ENCODE data around the gene PDE4D. TPM values are rescaled to one million over a fixed set of nuclear protein-coding genes. Genes with fewer than 3 reads are reported as not detected.

PDE4D gene
- total RNA-seq, 4 donors from 2014 or later, result 6.0 to 36.2 (median 10.0) TPM

- DNase-seq, result no peak
- Histone ChIP-seq H3K9me3 (no peaks in the 10 kb centered on the region), H3K4me3 (no peak overlapping the region), H3K36me3 (no peaks in the 10 kb centered on the region), H3K27ac (no peak overlapping the region), H3K4me1 (peaks cover 0 to 13% (median 0%) of the 10 kb centered on the region in 3 donors), H3K27me3 (no peaks in the 10 kb centered on the region)
- TF ChIP-seq POLR2A (IDR thresholded peaks at IDR 0.05) (no peak), CTCF (IDR thresholded peaks at IDR 0.05) (no peak)
- WGBS, 2 donors, result 87 to 94% methylated on average over 1 of the region's 1 CpG
- intact Hi-C loops (cut with DNase I), result no loop called here
These were observed 168.1 kb downstream of the PDE4D start for GRCh38 chr5:59725392-59725767.

GRCh38 chr5:59724482-59725391 lies 168.8 kb downstream of the PDE4D start:
- Histone ChIP-seq H3K27me3 (no peaks in the 10 kb centered on the region), H3K9me3 (no peaks in the 10 kb centered on the region), H3K27ac (no peak overlapping the region), H3K4me1 (peaks cover 0 to 13% (median 0%) of the 10 kb centered on the region in 3 donors), H3K4me3 (no peak overlapping the region), H3K36me3 (no peaks in the 10 kb centered on the region)
- TF ChIP-seq POLR2A (IDR thresholded peaks at IDR 0.05) (no peak), CTCF (IDR thresholded peaks at IDR 0.05) (peak; percentile 5 to 70 (median 48))
- intact Hi-C loops (cut with DNase I), result no loop called here
- DNase-seq, result no peak
- 78 to 80% methylated on average over 4 of the region's 4 CpGs for WGBS, 2 donors

GRCh38 chr5:59722874-59723273 lies 170.7 kb downstream of the PDE4D start:
- no peaks in the 10 kb centered on the region for H3K27me3 ChIP-seq
- no peak for DNase-seq
- H3K36me3 ChIP-seq, result no peaks in the 10 kb centered on the region
- intact Hi-C loops (cut with DNase I), result no loop called here
- no peaks in the 10 kb centered on the region for H3K9me3 ChIP-seq
- H3K4me1 ChIP-seq, result peaks cover 0 to 13% (median 0%) of the 10 kb centered on the region in 3 donors
- 43 to 45% methylated on average over 2 of the region's 2 CpGs for WGBS, 2 donors
- H3K27ac ChIP-seq, result peak overlapping the region in 1 of 4 donors; percentile 2
- no peak for TF ChIP-seq CTCF (IDR thresholded peaks at IDR 0.05)
- no peak for TF ChIP-seq POLR2A (IDR thresholded peaks at IDR 0.05)
- H3K4me3 ChIP-seq, result no peak overlapping the region

DNA sequence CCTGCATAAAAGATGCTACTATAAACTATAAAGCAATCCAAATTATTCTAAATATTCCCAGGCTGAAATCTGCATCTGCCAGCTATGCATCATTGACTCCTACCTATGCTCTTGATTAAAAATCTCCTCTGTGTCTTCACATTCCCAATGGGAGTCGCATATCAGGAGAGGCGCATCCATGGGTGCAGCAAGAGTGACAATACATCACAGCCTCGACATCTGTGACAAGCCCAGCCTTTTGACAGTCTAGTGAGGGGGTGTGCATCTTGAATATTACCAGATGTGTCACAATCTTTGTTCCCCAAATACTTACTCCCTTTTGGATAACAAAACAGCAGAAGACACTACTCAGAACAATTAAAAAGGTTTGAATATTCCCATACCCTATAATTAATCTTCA lies 171.8 kb downstream of the PDE4D start:
- peaks cover 0 to 13% (median 0%) of the 10 kb centered on the region in 3 donors for H3K4me1 ChIP-seq
- no peak for DNase-seq
- H3K9me3 ChIP-seq, result no peaks in the 10 kb centered on the region
- no peak overlapping the region for H3K27ac ChIP-seq
- no peak for TF ChIP-seq POLR2A (IDR thresholded peaks at IDR 0.05)
- no peak for TF ChIP-seq CTCF (IDR thresholded peaks at IDR 0.05)
- intact Hi-C loops (cut with DNase I), result no loop called here
- 88 to 90% methylated on average over 3 of the region's 3 CpGs for WGBS, 2 donors
- H3K4me3 ChIP-seq, result no peak overlapping the region
- no peaks in the 10 kb centered on the region for H3K36me3 ChIP-seq
- no peaks in the 10 kb centered on the region for H3K27me3 ChIP-seq

DNA sequence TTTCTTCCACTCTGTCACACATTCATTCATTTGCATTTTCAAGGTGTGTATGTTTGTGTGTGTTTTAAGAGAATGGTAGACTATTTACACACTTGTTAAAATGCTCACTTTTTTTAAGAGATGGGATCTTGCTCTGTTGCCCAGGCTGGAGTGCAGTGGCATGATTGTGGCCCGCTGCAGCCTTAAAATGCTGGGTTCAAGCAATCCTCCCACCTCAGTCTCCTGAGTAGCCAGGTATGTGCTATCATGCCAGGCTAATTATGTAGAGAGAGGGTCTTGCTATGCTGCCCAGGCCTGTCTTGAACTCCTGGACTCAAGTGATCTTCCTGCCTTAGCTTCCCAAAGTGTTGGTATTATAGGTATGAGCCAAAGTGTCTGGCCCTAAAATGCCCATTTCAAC lies 173.5 kb downstream of the PDE4D start:
- no peak for DNase-seq
- Histone ChIP-seq H3K4me1 (peaks cover 0 to 13% (median 0%) of the 10 kb centered on the region in 3 donors), H3K4me3 (no peak overlapping the region), H3K27ac (no peak overlapping the region), H3K36me3 (no peaks in the 10 kb centered on the region), H3K27me3 (no peaks in the 10 kb centered on the region), H3K9me3 (no peaks in the 10 kb centered on the region)
- TF ChIP-seq POLR2A (IDR thresholded peaks at IDR 0.05) (no peak), CTCF (IDR thresholded peaks at IDR 0.05) (no peak)
- intact Hi-C loops (cut with DNase I), result no loop called here
- 75% methylated on average over 1 of the region's 1 CpG; no CpG with 5 or more reads in 1 of the 2 donors for WGBS, 2 donors

All from esophagus squamous epithelium (tissue), 5 donors.